Calu3 (cell line): Measurements from ENCODE around the gene FABP3. TPM values are rescaled to one million over a fixed set of nuclear protein-coding genes. Genes with fewer than 3 reads are reported as not detected.

Source experiments
- BruUV-seq: library from RNA; stranded (reverse); fragments of 400-500 nt; replicated peaks from 2 replicates; lab custom pipeline; 2021; lab: Mats Ljungman, UMichigan
- CTCF ChIA-PET: fragments of 300-600 bp; sonication (Branson Sonifier 250); formaldehyde crosslinking; loops from one replicate; lab custom pipeline; 2022; ENCODE audit warnings: antibody characterized with exemption; lab: Charles Lee
- DNase-seq: peaks from one replicate; pipeline ENCODE4 v3.0.0; 2022
- H3K27ac Mint-ChIP-seq: one replicate; pipeline ENCODE4 v1.8.0; 2022; ENCODE audit warnings: mixed read lengths; ENCODE audit not compliant: unreplicated experiment
- H3K27me3 Mint-ChIP-seq: one replicate; pipeline ENCODE4 v1.8.0; 2022; ENCODE audit warnings: mixed read lengths; ENCODE audit not compliant: unreplicated experiment
- H3K36me3 Mint-ChIP-seq: one replicate; pipeline ENCODE4 v1.8.0; 2022; ENCODE audit warnings: mild to moderate bottlenecking, moderate library complexity, mixed read lengths; ENCODE audit not compliant: insufficient read depth, unreplicated experiment
- H3K4me1 Mint-ChIP-seq: one replicate; pipeline ENCODE4 v1.8.0; 2022; ENCODE audit warnings: mild to moderate bottlenecking, low read depth, mixed read lengths; ENCODE audit not compliant: unreplicated experiment
- H3K4me3 Mint-ChIP-seq: one replicate; pipeline ENCODE4 v1.8.0; 2022; ENCODE audit warnings: mild to moderate bottlenecking, low read depth, moderate library complexity, mixed read lengths; ENCODE audit not compliant: unreplicated experiment
- H3K9me3 Mint-ChIP-seq: one replicate; pipeline ENCODE4 v1.8.0; 2022; ENCODE audit warnings: low read depth, mixed read lengths; ENCODE audit not compliant: unreplicated experiment
- CTCF ChIP-seq: fragments of 200-600 bp; IDR thresholded peaks from one replicate; pipeline ENCODE4 v1.8.0; 2022; ENCODE audit warnings: antibody characterized with exemption; ENCODE audit not compliant: unreplicated experiment
- intact Hi-C: fragments of 100-400 bp; cut with micrococcal nuclease; formaldehyde crosslinking; loops from one replicate; pipeline ENCODE4 v1.10.0; 2022; ENCODE audit not compliant: unreplicated experiment
- total RNA-seq: library from RNA; stranded (reverse); gene quantifications from 2 replicates; pipeline ENCODE4 v1.2.3, GENCODE V29; 2022

FABP3 gene
- total RNA-seq, 1 experiment from 2014 or later = not detected

DNA sequence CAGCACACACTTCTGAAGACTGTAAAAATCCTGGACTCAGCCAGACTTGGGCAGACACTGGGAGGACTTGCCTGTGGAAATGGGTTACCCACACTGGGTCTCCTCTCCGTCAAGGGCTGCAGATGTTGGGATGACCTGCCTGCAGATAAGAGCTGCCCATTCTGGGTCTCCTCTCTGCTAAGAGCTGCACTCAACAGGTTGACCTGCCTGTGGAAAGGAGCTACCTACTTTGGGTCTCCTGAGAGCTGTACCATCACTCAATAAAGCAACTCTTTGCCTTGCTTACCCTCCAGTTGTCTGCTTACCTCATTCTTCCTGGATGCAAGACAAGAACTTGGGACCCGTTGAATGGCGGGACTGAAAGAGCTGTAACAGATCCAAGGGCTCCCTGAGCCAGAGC lies 47.9 kb downstream of the FABP3 start:
- intact Hi-C loops = no loop called here
- Mint-ChIP-seq H3K4me1 (no peaks in the 10 kb centered on the region), H3K9me3 (no peaks in the 10 kb centered on the region), H3K36me3 (no peaks in the 10 kb centered on the region), H3K27me3 (no peaks in the 10 kb centered on the region), H3K27ac (no peak overlapping the region), H3K4me3 (no peak overlapping the region)
- CTCF ChIA-PET = no interaction called here
- no TSS peak for BruUV-seq
- TF ChIP-seq CTCF = no peak
- DNase-seq = no peak

GRCh38 chr1:31324093-31324492 lies 48.8 kb downstream of the FABP3 start:
- intact Hi-C loops = no loop called here
- no peaks in the 10 kb centered on the region for H3K9me3 Mint-ChIP-seq
- no peak for TF ChIP-seq CTCF
- CTCF ChIA-PET = no interaction called here
- no peak for DNase-seq
- no peak overlapping the region for H3K4me3 Mint-ChIP-seq
- H3K4me1 Mint-ChIP-seq = no peaks in the 10 kb centered on the region
- H3K27me3 Mint-ChIP-seq = no peaks in the 10 kb centered on the region
- H3K27ac Mint-ChIP-seq = no peak overlapping the region
- H3K36me3 Mint-ChIP-seq = no peaks in the 10 kb centered on the region
- no TSS peak for BruUV-seq

DNA sequence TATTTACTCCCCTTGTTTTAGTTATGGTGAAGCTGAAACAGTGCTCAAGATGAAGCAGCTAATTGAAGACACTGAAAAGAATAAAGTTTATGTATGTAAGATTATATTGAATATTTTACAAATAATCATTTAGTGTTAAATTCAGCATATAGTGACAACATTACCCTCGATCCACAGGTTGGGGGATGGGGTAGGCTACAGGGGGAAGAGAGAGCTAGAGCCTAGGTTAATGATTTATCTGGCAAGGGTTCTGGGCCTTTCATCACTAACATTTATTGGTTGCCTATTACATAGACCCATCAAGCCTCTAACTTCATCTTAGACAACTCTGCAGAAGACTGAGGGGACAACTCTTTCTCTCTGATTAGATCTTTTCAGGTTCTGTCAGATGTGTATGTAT lies 54.7 kb downstream of the FABP3 start:
- TF ChIP-seq CTCF = no peak
- CTCF ChIA-PET = no interaction called here
- H3K36me3 Mint-ChIP-seq = peaks cover 8% of the 10 kb centered on the region
- DNase-seq = no peak
- intact Hi-C loops = no loop called here
- H3K27me3 Mint-ChIP-seq = no peaks in the 10 kb centered on the region
- no TSS peak for BruUV-seq
- H3K4me1 Mint-ChIP-seq = no peaks in the 10 kb centered on the region
- no peak overlapping the region for H3K4me3 Mint-ChIP-seq
- no peaks in the 10 kb centered on the region for H3K9me3 Mint-ChIP-seq
- H3K27ac Mint-ChIP-seq = no peak overlapping the region

DNA sequence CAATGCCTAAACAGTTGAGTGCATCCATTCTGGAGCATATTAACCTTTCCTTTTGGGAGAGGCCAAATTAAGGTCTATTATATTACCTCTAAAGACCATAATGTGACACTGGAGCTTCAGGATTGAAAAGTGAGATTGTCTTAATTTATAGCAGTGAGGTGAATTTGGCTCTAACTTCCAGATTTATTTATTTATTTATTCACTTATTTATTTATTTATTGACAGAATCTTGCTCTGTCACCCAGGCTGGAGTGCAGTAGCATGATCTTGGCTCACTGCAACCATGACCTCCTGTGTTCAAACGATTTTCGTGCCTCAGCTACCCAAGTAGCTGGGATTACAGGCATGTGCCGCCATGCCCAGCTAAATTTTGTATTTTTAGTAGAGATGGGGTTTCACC lies 57.0 kb downstream of the FABP3 start:
- no peak for DNase-seq
- peaks cover 17% of the 10 kb centered on the region for H3K36me3 Mint-ChIP-seq
- intact Hi-C loops = no loop called here
- H3K4me1 Mint-ChIP-seq = no peaks in the 10 kb centered on the region
- H3K27me3 Mint-ChIP-seq = no peaks in the 10 kb centered on the region
- H3K9me3 Mint-ChIP-seq = no peaks in the 10 kb centered on the region
- no peak for TF ChIP-seq CTCF
- CTCF ChIA-PET = no interaction called here
- no TSS peak for BruUV-seq
- no peak overlapping the region for H3K27ac Mint-ChIP-seq
- no peak overlapping the region for H3K4me3 Mint-ChIP-seq

Other genes starting within 250 kb of the FABP3 start
- not detected in 2 replicates for gene NKAIN1, start 133.2 kb downstream of the FABP3 start, total RNA-seq
- gene SNRNP40, start 76.3 kb downstream of the FABP3 start, total RNA-seq = 78.1 and 81.0 TPM in 2 replicates
- gene ZCCHC17, start 76.0 kb downstream of the FABP3 start, total RNA-seq = 26.6 and 28.5 TPM in 2 replicates
- gene SERINC2, start 40.1 kb upstream of the FABP3 start, total RNA-seq = 67.7 and 79.8 TPM in 2 replicates
- gene TINAGL1, start 203.4 kb upstream of the FABP3 start, total RNA-seq = 388 and 430 TPM in 2 replicates
- not detected in 2 replicates for gene HCRTR1, start 244.6 kb upstream of the FABP3 start, total RNA-seq